ENCODE results near the gene C17orf67.

DNA sequence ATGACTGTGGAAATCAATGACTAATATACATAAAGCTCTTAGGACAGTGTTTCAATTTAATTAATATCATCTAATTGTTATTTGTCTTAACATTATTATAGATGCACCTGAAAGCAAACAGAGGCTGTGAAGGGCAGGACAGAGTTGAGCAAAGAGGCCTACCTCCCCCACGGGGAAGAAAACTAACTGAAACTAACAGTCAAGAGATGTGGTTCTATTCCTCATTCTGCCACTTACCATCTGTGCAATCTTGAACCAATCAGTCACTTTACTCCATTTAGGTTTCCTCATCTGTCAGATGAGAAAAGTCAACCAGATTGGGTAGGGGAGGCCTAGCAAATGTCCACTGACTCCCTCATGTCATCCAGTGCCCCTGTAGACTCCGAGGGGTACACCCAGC is 59.1 kb downstream of the C17orf67 start:
- TF ChIP-seq, protein P1, sequence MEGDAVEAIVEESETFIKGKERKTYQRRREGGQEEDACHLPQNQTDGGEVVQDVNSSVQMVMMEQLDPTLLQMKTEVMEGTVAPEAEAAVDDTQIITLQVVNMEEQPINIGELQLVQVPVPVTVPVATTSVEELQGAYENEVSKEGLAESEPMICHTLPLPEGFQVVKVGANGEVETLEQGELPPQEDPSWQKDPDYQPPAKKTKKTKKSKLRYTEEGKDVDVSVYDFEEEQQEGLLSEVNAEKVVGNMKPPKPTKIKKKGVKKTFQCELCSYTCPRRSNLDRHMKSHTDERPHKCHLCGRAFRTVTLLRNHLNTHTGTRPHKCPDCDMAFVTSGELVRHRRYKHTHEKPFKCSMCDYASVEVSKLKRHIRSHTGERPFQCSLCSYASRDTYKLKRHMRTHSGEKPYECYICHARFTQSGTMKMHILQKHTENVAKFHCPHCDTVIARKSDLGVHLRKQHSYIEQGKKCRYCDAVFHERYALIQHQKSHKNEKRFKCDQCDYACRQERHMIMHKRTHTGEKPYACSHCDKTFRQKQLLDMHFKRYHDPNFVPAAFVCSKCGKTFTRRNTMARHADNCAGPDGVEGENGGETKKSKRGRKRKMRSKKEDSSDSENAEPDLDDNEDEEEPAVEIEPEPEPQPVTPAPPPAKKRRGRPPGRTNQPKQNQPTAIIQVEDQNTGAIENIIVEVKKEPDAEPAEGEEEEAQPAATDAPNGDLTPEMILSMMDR (IDR thresholded peaks at IDR 0.05), result no peak
- TF ChIP-seq POLR2A (IDR thresholded peaks at IDR 0.05), result no peak
- TF ChIP-seq POLR2AphosphoS5 (IDR thresholded peaks at IDR 0.05), result no peak
